AG09319 (cell line): Measurements from ENCODE around the gene NDUFAF2.

ENCODE experiments used
- DNase-seq: peaks from one replicate; pipeline ENCODE4 v3.0.0-alpha.2; 2010; ENCODE audit warnings: low read depth; ENCODE audit errors: extremely low read depth
- CTCF ChIP-seq: IDR thresholded peaks from 2 replicates; pipeline ENCODE4 v1.5.1; 2011; ENCODE audit warnings: low read depth, mild to moderate bottlenecking, inconsistent platforms, low read length, moderate library complexity

Gene NDUFAF2

GRCh38 chr5:61168951-61169350 is 223.9 kb downstream of the NDUFAF2 start:
- DNase-seq = no peak
- TF ChIP-seq CTCF = no peak

- no peak for TF ChIP-seq CTCF
- DNase-seq = no peak
Measured at GRCh38 chr5:61171479-61171878, 226.5 kb downstream of the NDUFAF2 start.

- DNase-seq = no peak
- TF ChIP-seq CTCF = no peak
Measured at GRCh38 chr5:61176631-61177030, 231.6 kb downstream of the NDUFAF2 start.

GRCh38 chr5:61177070-61177469 is 232.1 kb downstream of the NDUFAF2 start:
- DNase-seq = no peak
- TF ChIP-seq CTCF = no peak

GRCh38 chr5:61177716-61178115 is 232.7 kb downstream of the NDUFAF2 start:
- DNase-seq = no peak
- TF ChIP-seq CTCF = no peak

GRCh38 chr5:61178702-61179101 is 233.7 kb downstream of the NDUFAF2 start:
- no peak for DNase-seq
- no peak for TF ChIP-seq CTCF

GRCh38 chr5:61180886-61181285 is 235.9 kb downstream of the NDUFAF2 start:
- DNase-seq = no peak
- no peak for TF ChIP-seq CTCF
